GM12878 (cell line): ENCODE data around the gene ATF6. TPM values are rescaled to one million over a fixed set of nuclear protein-coding genes. Genes with fewer than 3 reads are reported as not detected.

Experiments
- ATAC-seq: fragments of 200-7000 bp; cut with Tn5 transposase; 3 replicates; pipeline ENCODE4 v1.9.1; 2020; ENCODE audit warnings: mild to moderate bottlenecking, moderate library complexity
- BruUV-seq: library from RNA; stranded (reverse); fragments of 400-500 nt; replicated peaks from 2 replicates; lab custom pipeline; 2021; lab: Mats Ljungman, UMichigan
- CTCF ChIA-PET: fragments of 300-600 bp; sonication (Branson Sonifier 250); formaldehyde crosslinking; extraction: SDS; loops from one replicate; lab custom pipeline; 2021; ENCODE audit warnings: inconsistent platforms; lab: Yijun Ruan, JAX
- POLR2A ChIA-PET: fragments of 350-600 bp; formaldehyde crosslinking; extraction: SDS; loops from one replicate; lab custom pipeline; 2021; ENCODE audit warnings: inconsistent platforms; lab: Charles Lee
- RAD21 ChIA-PET: fragments of 300-600 bp; sonication (Branson Sonifier 250); formaldehyde crosslinking; loops from one replicate; lab custom pipeline; 2023; ENCODE audit warnings: antibody characterized with exemption; ENCODE audit not compliant: unreplicated experiment; lab: Charles Lee
- SMC1A ChIA-PET: fragments of 300-600 bp; sonication (Branson Sonifier 250); formaldehyde crosslinking; loops from one replicate; lab custom pipeline; 2023; ENCODE audit not compliant: unreplicated experiment, uncharacterized antibody; lab: Charles Lee
- DNase-seq: peaks from one replicate; pipeline ENCODE4 v3.0.0-alpha.2; 2011; ENCODE audit warnings: low read depth, low spot score
- FAIRE-seq: peaks from 3 replicates; lab custom pipeline; 2011; peaks lifted over from hg19 to GRCh38; lab: Jason Lieb, UNC
- H2AFZ ChIP-seq: 2 replicates; pipeline ENCODE4 v1.6.0; 2011; ENCODE audit warnings: low read depth, low read length, control low read depth; ENCODE audit not compliant: control insufficient read depth
- H3K27ac ChIP-seq: 2 replicates; pipeline ENCODE4 v1.5.1; 2011; ENCODE audit warnings: control low read depth; ENCODE audit not compliant: control insufficient read depth, insufficient read depth
- H3K27me3 ChIP-seq, 2 experiments: replicated peaks in 1 of 2; 2 replicates each; pipeline versions ENCODE4 v1.6.0 to v1.6.1; 2011; ENCODE audit warnings: low read length in 1 of 2; ENCODE audit not compliant: control insufficient read depth in 2 of 2, insufficient read depth in 2 of 2
- H3K36me3 ChIP-seq, 2 experiments: 2 replicates each; pipeline ENCODE4 v1.5.1; 2011; ENCODE audit warnings: low read length in 1 of 2; ENCODE audit not compliant: control insufficient read depth in 2 of 2, insufficient read depth in 2 of 2
- H3K4me1 ChIP-seq: 2 replicates; pipeline ENCODE4 v1.6.1; 2011; ENCODE audit warnings: mild to moderate bottlenecking, low read length, moderate library complexity, mixed read lengths; ENCODE audit not compliant: control insufficient read depth, insufficient read depth
- H3K4me2 ChIP-seq: 2 replicates; pipeline ENCODE4 v1.6.0; 2011; ENCODE audit warnings: control low read depth; ENCODE audit not compliant: control insufficient read depth, insufficient read depth
- H3K4me3 ChIP-seq: fragments of 200-600 bp; sonication (generic); 2 replicates; pipeline ENCODE4 v1.5.1; 2016
- H3K79me2 ChIP-seq: 2 replicates; pipeline ENCODE4 v1.6.0; 2011; ENCODE audit warnings: low read length; ENCODE audit not compliant: control insufficient read depth, insufficient read depth
- H3K9ac ChIP-seq: 2 replicates; pipeline ENCODE4 v1.8.0; 2011; ENCODE audit warnings: low read length, control low read depth, mixed read lengths; ENCODE audit not compliant: control insufficient read depth, insufficient read depth
- H3K9me3 ChIP-seq: replicated peaks from 3 replicates; pipeline ENCODE4 v1.5.1; 2011; ENCODE audit warnings: mild to moderate bottlenecking, low read length; ENCODE audit not compliant: control insufficient read depth, insufficient read depth
- H4K20me1 ChIP-seq: 2 replicates; pipeline ENCODE4 v1.6.0; 2011; ENCODE audit not compliant: control insufficient read depth, insufficient read depth
- CHD2 ChIP-seq: IDR thresholded peaks from 2 replicates; pipeline ENCODE4 v1.6.1; 2011; ENCODE audit warnings: low read depth, low read length, improper control_type of control experiment, borderline replicate concordance
- KLF5 ChIP-seq: fragments of 450-650 bp; IDR thresholded peaks from 2 replicates; pipeline ENCODE4 v1.6.1; 2014; ENCODE audit warnings: mild to moderate bottlenecking; ENCODE audit not compliant: partially characterized antibody
- MEF2B ChIP-seq: fragments of 450-650 bp; IDR thresholded peaks from 2 replicates; pipeline ENCODE4 v1.6.1; 2018; ENCODE audit warnings: mild to moderate bottlenecking, moderate library complexity; ENCODE audit not compliant: partially characterized antibody, poor library complexity, severe bottlenecking
- MTA2 ChIP-seq: fragments of 450-650 bp; IDR thresholded peaks from 2 replicates; pipeline ENCODE4 v1.6.1; 2016; ENCODE audit warnings: low read depth, mild to moderate bottlenecking, moderate library complexity
- MXI1 ChIP-seq: fragments of 150-350 bp; IDR thresholded peaks from 2 replicates; pipeline ENCODE4 v1.6.1; 2011; ENCODE audit warnings: low read depth, mild to moderate bottlenecking, inconsistent platforms, low read length, improper control_type of control experiment
- NFIC ChIP-seq: IDR thresholded peaks from 2 replicates; pipeline ENCODE4 v1.6.1; 2012; ENCODE audit warnings: low read depth, mild to moderate bottlenecking, inconsistent platforms, low read length, moderate library complexity
- NFXL1 ChIP-seq: fragments of 450-650 bp; IDR thresholded peaks from 2 replicates; pipeline ENCODE4 v1.6.1; 2017; ENCODE audit warnings: antibody characterized with exemption, mild to moderate bottlenecking, borderline replicate concordance
- PAX8 ChIP-seq: fragments of 450-650 bp; IDR thresholded peaks from 2 replicates; pipeline ENCODE4 v1.6.1; 2017; ENCODE audit warnings: mild to moderate bottlenecking, moderate library complexity
- SMAD5 ChIP-seq: IDR thresholded peaks from 2 replicates; pipeline ENCODE4 v1.6.1; 2016; ENCODE audit warnings: antibody characterized with exemption, low read depth
- TCF12 ChIP-seq: IDR thresholded peaks from 2 replicates; pipeline ENCODE4 v1.6.1; 2011; ENCODE audit warnings: low read depth, mild to moderate bottlenecking, low read length
- YBX1 ChIP-seq: fragments of 450-650 bp; IDR thresholded peaks from 2 replicates; pipeline ENCODE4 v1.6.1; 2016; ENCODE audit warnings: antibody characterized with exemption
- ZSCAN29 ChIP-seq: fragments of 450-650 bp; IDR thresholded peaks from 2 replicates; pipeline ENCODE4 v1.6.1; 2017; ENCODE audit warnings: mild to moderate bottlenecking, moderate library complexity
- WGBS: methylation state at CpG from one replicate; pipeline ENCODE4 v1.1.6; 2016; ENCODE audit warnings: low lambda C conversion rate; ENCODE audit not compliant: insufficient replicate concordance, insufficient coverage; ENCODE audit errors: missing lambda C conversion rate; 5-methylcytosine and 5-hydroxymethylcytosine counted together
- in situ Hi-C: fragments of 300-500 bp; cut with MboI; formaldehyde crosslinking; loops from 9 replicates; pipeline ENCODE4 v1.14.3; 2018; ENCODE audit warnings: mixed read lengths
- intact Hi-C: fragments of 100-400 bp; cut with micrococcal nuclease; formaldehyde crosslinking; loops from one replicate; pipeline ENCODE4 v1.14.2; 2022; ENCODE audit not compliant: unreplicated experiment
- polyA plus RNA-seq, 11 experiments: library from polyadenylated mRNA; depleted of rRNA in 4 of 11; unstranded in 6 of 11; stranded (reverse) in 5 of 11; fragments of >200 nt; fragmentation: Nextera tagmentation in 4 of 11; fragmentation: Illumina TruSeq in 1 of 11; extraction: Ambion mirVana in 4 of 11; extraction: Trizol in 1 of 11; gene quantifications; 1 replicate in 1 of 11; 2 replicates in 10 of 11; pipeline versions ENCODE4 v1.2.1 to v1.2.3, GENCODE V29; 2011 to 2016; ENCODE audit warnings: inconsistent platforms in 2 of 11, missing spikeins in 2 of 11, low read depth in 1 of 11
- total RNA-seq, 4 experiments: library from RNA; depleted of rRNA in 3 of 4; stranded (reverse); fragments of >200 nt in 3 of 4; fragmentation: Illumina TruSeq in 1 of 4; extraction: Trizol in 1 of 4; gene quantifications; 2 replicates each; pipeline versions ENCODE4 v1.2.1 to v1.2.3, GENCODE V29; 2013 to 2021
- TF ChIP-seq, protein P1 (sequence below): fragments of 450-650 bp; IDR thresholded peaks from 2 replicates; pipeline ENCODE4 v1.6.1; 2018; ENCODE audit warnings: borderline replicate concordance, mild to moderate bottlenecking; ENCODE audit not compliant: partially characterized antibody

The ATF6 gene
- total and polyA plus RNA-seq, 10 of the 15 experiments (the other 5 are each of a cell fraction or from before 2014, with no cell fraction given): 7.8 to 24.3 (median 14.7) TPM

DNA sequence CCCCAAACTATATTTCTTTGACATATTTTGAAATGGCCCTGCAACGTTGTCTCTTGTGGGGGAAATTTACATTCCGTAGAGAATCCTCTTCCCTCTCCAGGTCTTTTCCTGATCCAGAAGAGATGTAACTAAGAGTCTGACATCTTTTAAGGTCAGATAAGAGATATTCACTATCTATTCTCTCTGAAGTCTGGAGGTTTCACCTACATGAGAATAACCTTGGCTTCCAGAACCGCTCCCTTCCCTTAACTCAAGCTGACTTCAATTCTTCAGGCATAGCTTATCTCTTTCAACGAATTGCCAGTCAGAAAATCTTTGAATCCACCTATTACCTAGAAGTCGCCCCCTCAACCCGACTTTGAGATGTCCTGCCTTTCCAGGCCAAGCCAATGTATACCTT lies 34.9 kb upstream of the ATF6 start:
- in situ Hi-C loops (no loop called here), intact Hi-C loops (no loop called here)

More for the DNA sequence above, 34.9 kb upstream of the ATF6 start:
- Histone ChIP-seq H3K79me2 (peaks cover 4% of the 10 kb centered on the region), H3K9ac (no peak overlapping the region), H3K4me1 (peaks cover 37% of the 10 kb centered on the region), H4K20me1 (no peaks in the 10 kb centered on the region), H2AFZ (no peak overlapping the region), H3K4me3 (no peak overlapping the region), H3K27me3 (no peaks in the 10 kb centered on the region), H3K4me2 (no peak overlapping the region), H3K27ac (no peak overlapping the region), H3K36me3 (no peaks in the 10 kb centered on the region), H3K9me3 (no peaks in the 10 kb centered on the region)
- 91% methylated on average over 6 of the region's 6 CpGs for WGBS
- TF ChIP-seq MEF2B (no peak), MXI1 (no peak), SMAD5 (no peak), PAX8 (no peak), CHD2 (no peak), NFXL1 (no peak), YBX1 (no peak), NFIC (no peak), KLF5 (no peak), TCF12 (no peak), ZSCAN29 (no peak), MTA2 (no peak)
- TF ChIP-seq, protein P1, sequence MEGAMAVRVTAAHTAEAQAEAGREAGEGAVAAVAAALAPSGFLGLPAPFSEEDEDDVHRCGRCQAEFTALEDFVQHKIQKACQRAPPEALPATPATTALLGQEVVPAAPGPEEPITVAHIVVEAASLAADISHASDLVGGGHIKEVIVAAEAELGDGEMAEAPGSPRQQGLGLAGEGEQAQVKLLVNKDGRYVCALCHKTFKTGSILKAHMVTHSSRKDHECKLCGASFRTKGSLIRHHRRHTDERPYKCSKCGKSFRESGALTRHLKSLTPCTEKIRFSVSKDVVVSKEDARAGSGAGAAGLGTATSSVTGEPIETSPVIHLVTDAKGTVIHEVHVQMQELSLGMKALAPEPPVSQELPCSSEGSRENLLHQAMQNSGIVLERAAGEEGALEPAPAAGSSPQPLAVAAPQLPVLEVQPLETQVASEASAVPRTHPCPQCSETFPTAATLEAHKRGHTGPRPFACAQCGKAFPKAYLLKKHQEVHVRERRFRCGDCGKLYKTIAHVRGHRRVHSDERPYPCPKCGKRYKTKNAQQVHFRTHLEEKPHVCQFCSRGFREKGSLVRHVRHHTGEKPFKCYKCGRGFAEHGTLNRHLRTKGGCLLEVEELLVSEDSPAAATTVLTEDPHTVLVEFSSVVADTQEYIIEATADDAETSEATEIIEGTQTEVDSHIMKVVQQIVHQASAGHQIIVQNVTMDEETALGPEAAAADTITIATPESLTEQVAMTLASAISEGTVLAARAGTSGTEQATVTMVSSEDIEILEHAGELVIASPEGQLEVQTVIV: no peak
- FAIRE-seq (no peak), ATAC-seq (no peak), DNase-seq (no peak)
- SMC1A ChIA-PET: interaction anchor here (1.1 to 6.4 kb wide), 3 partner anchors 7 to 24 kb away, joined by 3 to 84 read pairs (median 11); partner anchors contain the start of gene FCRLA
- CTCF ChIA-PET: interaction anchor here (1.2 to 16.4 kb wide), 3 partner anchors 16 to 244 kb away, joined by 3 to 262 read pairs (median 75); partner anchors contain the start of gene FCRLA
- RAD21 ChIA-PET: interaction anchor here (1.9 kb wide), 1 partner anchor 24 kb away, joined by 5 read pairs; the partner anchor contains the start of gene FCRLA
- POLR2A ChIA-PET: interaction anchor here (1.1 kb wide), 1 partner anchor 17 kb away, joined by 3 read pairs; no protein-coding TSS in a partner anchor
- no TSS peak for BruUV-seq
